Left forelimb (tissue), 1 donor: ENCODE measurements around the gene KRTAP2-1.
"Not testable (repeated sequence)": the region's sequence is repeated elsewhere in the genome, so short reads cannot be mapped to it uniquely, and the experiment has no call there.

Experiments used
- DNase-seq: peaks from one replicate; pipeline ENCODE4 v3.0.0-alpha.2; 2018; ENCODE audit warnings: low spot score

The KRTAP2-1 gene

DNA sequence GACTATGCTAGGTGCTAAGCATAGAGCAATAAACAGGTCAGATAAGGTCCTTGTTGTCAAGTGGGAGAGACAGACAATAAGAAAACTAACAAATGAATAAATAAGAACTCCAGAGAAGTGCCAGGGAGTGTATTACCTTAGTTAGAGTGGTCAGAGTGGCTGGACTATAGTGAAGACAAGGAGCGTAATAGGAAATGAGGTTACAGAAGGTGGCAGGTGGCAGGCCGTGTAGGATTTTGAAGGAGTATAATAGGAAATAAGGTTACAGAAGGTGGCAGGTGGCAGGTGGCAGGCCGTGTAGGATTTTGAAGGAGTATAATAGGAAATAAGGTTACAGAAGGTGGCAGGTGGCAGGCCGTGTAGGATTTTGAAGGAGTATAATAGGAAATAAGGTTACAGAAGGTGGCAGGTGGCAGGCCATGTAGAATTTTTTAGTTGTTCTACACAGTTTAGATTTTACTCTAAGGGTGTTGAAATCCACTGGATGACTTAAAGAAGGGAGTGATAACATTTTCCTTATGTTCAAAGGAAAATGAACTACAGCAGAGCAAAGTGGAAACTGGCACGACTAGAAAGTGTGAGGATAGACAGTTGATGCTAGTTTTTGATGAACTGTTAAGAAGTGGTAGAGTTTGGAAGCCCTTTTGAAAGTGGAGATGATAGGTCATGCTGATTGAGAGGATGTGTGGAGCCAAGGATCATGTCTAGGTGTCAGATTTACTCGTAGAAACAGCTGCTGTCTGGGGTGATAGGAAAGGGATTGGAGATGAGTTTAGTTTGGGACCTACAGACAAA, 34.6 kb downstream of the KRTAP2-1 start:
- DNase-seq, result no peak

DNA sequence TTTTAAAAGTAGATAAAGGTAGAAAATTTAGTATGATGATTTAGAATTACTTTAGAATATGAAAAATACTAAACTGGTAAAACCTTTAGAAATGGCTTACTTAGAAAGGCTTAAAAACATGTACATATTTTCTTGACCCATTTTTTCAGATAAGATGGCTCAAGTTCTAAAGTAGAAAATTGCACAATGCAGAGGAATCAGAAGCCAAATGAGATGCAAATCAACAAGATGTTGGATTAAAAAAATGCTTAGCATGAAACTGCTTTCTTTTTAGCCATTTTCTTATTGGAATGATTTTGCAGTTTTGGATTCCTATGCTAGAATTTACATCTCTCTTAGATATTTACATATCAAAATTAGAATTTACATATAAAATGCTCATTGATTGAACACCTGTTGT, 36.7 kb downstream of the KRTAP2-1 start:
- no peak for DNase-seq

- no peak for DNase-seq
Observed at GRCh38 chr17:41009936-41010335, 37.2 kb downstream of the KRTAP2-1 start.

DNA sequence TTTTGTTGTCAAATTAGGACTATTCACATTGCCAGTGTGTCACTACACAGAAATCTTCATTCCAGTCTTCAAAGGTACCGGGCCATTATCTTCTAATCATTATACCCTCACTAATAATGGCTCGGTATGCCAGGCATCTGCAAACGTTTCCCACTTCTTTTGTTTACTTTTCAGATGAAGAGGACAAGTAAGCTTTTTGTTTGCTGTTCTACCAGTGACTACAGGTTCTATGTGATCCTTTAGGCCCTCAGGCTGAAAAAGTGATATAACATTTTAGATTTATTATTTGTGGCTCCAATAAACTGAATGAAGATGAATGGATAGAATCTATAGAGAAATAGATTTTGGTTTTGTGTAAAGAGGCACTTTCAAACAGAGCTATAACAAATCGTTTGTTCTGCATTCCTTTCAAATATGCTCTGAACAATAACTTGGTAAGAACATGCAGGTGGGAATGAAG, 37.8 kb downstream of the KRTAP2-1 start:
- no peak for DNase-seq

DNA sequence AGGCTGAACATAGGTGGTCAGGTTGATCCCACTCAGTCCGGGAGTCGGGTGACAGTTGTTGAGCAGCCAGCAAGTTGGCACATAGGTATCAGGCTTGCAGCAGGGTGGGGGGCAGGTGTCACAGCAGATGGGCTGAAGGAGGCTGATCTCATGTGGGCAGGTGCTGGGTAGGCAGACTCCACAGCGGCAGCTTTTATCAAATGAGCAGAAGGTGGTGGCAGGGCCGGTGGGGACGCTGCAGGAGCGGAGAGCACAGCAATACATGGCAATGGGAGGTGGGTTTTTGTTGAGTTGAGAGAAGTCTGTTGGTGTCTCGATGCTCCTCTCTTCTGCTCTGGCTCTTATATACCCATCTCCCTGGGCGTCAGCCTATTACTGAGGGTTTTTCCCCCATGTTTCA, 38.3 kb downstream of the KRTAP2-1 start, which contains the start of gene KRTAP3-1:
Gene KRTAP3-1 (minus strand): TSS at position 318 of the 400 bp plus-strand sequence. CDS start 54 bp downstream, at position 264.
- no peak for DNase-seq

- no peak for DNase-seq
Observed at GRCh38 chr17:41004397-41004796, 42.7 kb downstream of the KRTAP2-1 start.

GRCh38 chr17:41003926-41004325, 43.2 kb downstream of the KRTAP2-1 start:
- DNase-seq, result no peak

DNA sequence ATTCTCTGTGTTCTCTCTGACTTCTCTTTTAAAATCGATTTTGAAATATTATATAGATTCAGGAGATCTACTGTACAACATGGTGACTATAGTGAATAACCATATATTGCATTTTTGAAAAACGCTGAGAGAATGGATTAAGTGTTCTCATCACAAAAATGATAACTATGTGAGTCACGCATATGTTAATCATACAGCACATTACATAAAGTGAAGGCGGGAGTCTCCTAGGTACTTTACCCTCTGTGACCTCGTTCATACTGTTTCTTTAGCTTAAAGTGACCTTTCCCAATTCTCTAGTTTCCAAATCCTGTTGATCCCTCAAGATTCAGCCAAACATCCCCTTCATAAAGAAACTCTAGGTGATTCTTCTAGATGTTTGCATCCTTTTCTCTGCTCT, 44.3 kb downstream of the KRTAP2-1 start:
- DNase-seq, result no peak

DNA sequence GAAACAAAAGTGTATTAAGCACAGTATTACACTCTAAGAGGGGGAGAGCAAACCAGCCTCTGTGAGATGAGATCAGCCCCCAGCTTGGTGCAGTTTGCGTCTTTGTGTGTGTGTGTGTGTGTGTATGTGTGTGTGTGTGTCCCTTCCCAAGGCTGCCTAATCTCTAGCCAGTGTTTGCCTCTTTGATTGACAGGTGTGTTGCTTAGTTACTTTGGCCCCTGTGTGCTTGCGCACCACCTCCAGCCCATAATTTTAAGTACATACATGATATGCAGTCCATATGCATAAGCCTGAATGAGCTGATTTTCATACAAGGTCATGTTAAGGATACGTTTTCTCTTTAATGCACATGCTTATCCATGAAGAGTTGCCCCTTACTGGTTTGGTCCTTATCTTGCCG, 45.3 kb downstream of the KRTAP2-1 start:
- DNase-seq, result no peak

DNA sequence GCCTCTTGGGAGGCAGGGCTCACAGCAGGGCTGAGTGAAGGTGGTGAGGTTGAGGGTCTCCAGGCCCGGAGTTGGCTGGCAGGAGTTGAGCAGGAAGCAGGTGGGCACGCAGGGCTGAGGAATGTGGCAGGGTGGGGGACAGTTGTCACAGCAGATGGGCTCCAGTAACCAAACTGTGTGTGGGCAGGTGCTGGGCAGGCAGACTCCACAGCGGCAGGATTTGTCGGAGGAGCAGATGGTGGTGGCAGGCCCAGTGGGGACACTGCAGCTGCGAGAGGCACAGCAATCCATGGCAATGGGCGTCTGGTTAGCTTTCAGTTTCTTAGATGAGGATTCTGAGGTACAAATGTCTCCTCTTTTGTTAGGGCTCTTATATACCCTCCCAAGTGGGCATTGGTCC, 47.6 kb downstream of the KRTAP2-1 start, which contains the start of gene KRTAP3-2:
Gene KRTAP3-2 (minus strand): TSS at position 344 of the 400 bp plus-strand sequence. CDS start 53 bp downstream, at position 291.
- DNase-seq, result not testable (repeated sequence)

DNA sequence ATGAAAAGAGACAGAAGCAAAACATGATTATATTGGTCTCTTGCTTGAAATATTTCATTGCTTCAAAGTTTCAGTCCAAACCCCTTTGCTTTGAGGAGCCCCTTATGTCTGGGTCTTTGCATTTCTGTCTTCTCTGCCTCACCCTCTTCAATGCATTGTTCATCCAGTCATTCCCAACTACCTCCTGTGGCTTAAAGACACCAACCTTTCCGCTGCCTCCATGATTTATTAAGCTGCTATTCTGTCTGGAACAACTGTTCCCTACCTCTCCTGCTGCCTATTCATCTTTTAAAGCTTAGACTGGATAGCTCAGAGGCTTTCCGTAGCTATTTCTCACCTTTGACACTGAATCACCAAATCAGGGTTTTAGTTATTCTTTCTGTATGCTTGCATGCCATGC, 49.8 kb downstream of the KRTAP2-1 start:
- DNase-seq, result no peak

- DNase-seq, result no peak
Observed at GRCh38 chr17:40996829-40997228, 50.3 kb downstream of the KRTAP2-1 start.
